Naive thymus-derived CD4-positive, alpha-beta T cell (primary cell): Measurements from ENCODE around the gene GNL3L. TPM values are rescaled to one million over a fixed set of nuclear protein-coding genes. Genes with fewer than 3 reads are reported as not detected.
"Not testable (repeated sequence)": the region's sequence is repeated elsewhere in the genome, so short reads cannot be mapped to it uniquely, and the experiment has no call there.

ENCODE experiments used
- ATAC-seq: fragments of 150-1000 bp; cut with Tn5 transposase; 2 replicates; pipeline ENCODE4 v1.10.0; 2021; ENCODE audit warnings: mild to moderate bottlenecking, moderate library complexity
- CTCF ChIA-PET: fragments of 350-600 bp; sonication (Branson Sonifier 250); formaldehyde crosslinking; loops from one replicate; lab custom pipeline; 2021; ENCODE audit warnings: antibody characterized with exemption; lab: Charles Lee
- POLR2A ChIA-PET: fragments of 350-600 bp; sonication (Branson Sonifier 250); formaldehyde crosslinking; loops from one replicate; lab custom pipeline; 2021; ENCODE audit warnings: antibody characterized with exemption, inconsistent platforms; lab: Charles Lee
- DNase-seq, 9 donors: peaks; one replicate each; pipeline versions ENCODE4 v3.0.0 to v3.0.0-alpha.2; 2020 to 2022; ENCODE audit warnings: mixed read lengths in 1 of 9
- H3K27ac ChIP-seq: one replicate; pipeline ENCODE4 v1.7.0; 2013; ENCODE audit warnings: mild to moderate bottlenecking, low read depth, low read length, moderate library complexity
- H3K27me3 ChIP-seq, 2 donors: one replicate each; pipeline ENCODE4 v1.7.0; 2013; ENCODE audit warnings: low read length in 2 of 2, mild to moderate bottlenecking in 2 of 2, moderate library complexity in 2 of 2; ENCODE audit not compliant: control insufficient read depth in 2 of 2, insufficient read depth in 2 of 2
- H3K36me3 ChIP-seq, 3 experiments: 1 replicate in 2 of 3; 2 replicates in 1 of 3; pipeline ENCODE4 v1.7.0; 2013; ENCODE audit warnings: low read length in 3 of 3, mild to moderate bottlenecking in 3 of 3, moderate library complexity in 1 of 3; ENCODE audit not compliant: insufficient read depth in 3 of 3, control insufficient read depth in 2 of 3
- H3K4me1 ChIP-seq, 2 donors: one replicate each; pipeline ENCODE4 v1.7.0; 2013; ENCODE audit warnings: low read length in 2 of 2, mild to moderate bottlenecking in 2 of 2, moderate library complexity in 1 of 2; ENCODE audit not compliant: control insufficient read depth in 2 of 2, insufficient read depth in 2 of 2
- H3K4me3 ChIP-seq: 2 replicates; pipeline ENCODE4 v1.7.0; 2013; ENCODE audit warnings: mild to moderate bottlenecking, low read length
- H3K9me3 ChIP-seq, 3 experiments: 1 replicate in 2 of 3; 2 replicates in 1 of 3; pipeline ENCODE4 v1.7.0; 2013; ENCODE audit warnings: low read length in 3 of 3; ENCODE audit not compliant: control insufficient read depth in 2 of 3
- H3K27ac Mint-ChIP-seq, 9 donors: one replicate each; pipeline ENCODE4 v1.8.0; 2020 to 2022; ENCODE audit warnings: mixed read lengths in 9 of 9, mild to moderate bottlenecking in 8 of 9, moderate library complexity in 5 of 9, inconsistent platforms in 2 of 9
- H3K27me3 Mint-ChIP-seq, 5 donors: one replicate each; pipeline ENCODE4 v1.8.0; 2021 to 2022; ENCODE audit warnings: mixed read lengths in 5 of 5, mild to moderate bottlenecking in 1 of 5
- H3K36me3 Mint-ChIP-seq, 5 donors: one replicate each; pipeline ENCODE4 v1.8.0; 2020 to 2022; ENCODE audit warnings: mixed read lengths in 5 of 5, mild to moderate bottlenecking in 3 of 5, inconsistent platforms in 1 of 5
- H3K4me1 Mint-ChIP-seq, 7 donors: one replicate each; pipeline ENCODE4 v1.8.0; 2020 to 2022; ENCODE audit warnings: mixed read lengths in 7 of 7, mild to moderate bottlenecking in 3 of 7, inconsistent platforms in 1 of 7
- H3K4me3 Mint-ChIP-seq, 10 donors: one replicate each; pipeline ENCODE4 v1.8.0; 2020 to 2022; ENCODE audit warnings: mild to moderate bottlenecking in 10 of 10, mixed read lengths in 10 of 10, moderate library complexity in 6 of 10, inconsistent platforms in 2 of 10
- H3K9me3 Mint-ChIP-seq, 11 donors: one replicate each; pipeline ENCODE4 v1.8.0; 2020 to 2022; ENCODE audit warnings: mixed read lengths in 11 of 11, mild to moderate bottlenecking in 4 of 11, inconsistent platforms in 1 of 11, moderate library complexity in 1 of 11
- intact Hi-C, 2 donors: fragments of 100-400 bp; cut with micrococcal nuclease; formaldehyde crosslinking; loops; one replicate each; pipeline ENCODE4 v1.15.1; 2023
- polyA plus RNA-seq, 2 donors: library from polyadenylated mRNA; unstranded; fragments of 300-500 nt; fragmentation: Illumina TruSeq; gene quantifications; one replicate each; pipeline ENCODE4 v1.2.3, GENCODE V29; 2021
- total RNA-seq, 6 experiments: library from RNA in 5 of 6; stranded (reverse) in 5 of 6; gene quantifications; 1 replicate in 5 of 6; 2 replicates in 1 of 6; pipeline ENCODE4 v1.2.3 and lab custom pipeline; 2021 to 2026

The GNL3L gene
- total RNA-seq (10 to 100 TPM; 32.8 to 55.4 (median 41.8) TPM), polyA plus RNA-seq (10 to 100 TPM; 32.9 to 60.9 TPM), total RNA-seq (lab: John Stamatoyannopoulos, UW) (76.1 reads per million, percentile 79 among the genes with 10 or more reads in this experiment)

DNA sequence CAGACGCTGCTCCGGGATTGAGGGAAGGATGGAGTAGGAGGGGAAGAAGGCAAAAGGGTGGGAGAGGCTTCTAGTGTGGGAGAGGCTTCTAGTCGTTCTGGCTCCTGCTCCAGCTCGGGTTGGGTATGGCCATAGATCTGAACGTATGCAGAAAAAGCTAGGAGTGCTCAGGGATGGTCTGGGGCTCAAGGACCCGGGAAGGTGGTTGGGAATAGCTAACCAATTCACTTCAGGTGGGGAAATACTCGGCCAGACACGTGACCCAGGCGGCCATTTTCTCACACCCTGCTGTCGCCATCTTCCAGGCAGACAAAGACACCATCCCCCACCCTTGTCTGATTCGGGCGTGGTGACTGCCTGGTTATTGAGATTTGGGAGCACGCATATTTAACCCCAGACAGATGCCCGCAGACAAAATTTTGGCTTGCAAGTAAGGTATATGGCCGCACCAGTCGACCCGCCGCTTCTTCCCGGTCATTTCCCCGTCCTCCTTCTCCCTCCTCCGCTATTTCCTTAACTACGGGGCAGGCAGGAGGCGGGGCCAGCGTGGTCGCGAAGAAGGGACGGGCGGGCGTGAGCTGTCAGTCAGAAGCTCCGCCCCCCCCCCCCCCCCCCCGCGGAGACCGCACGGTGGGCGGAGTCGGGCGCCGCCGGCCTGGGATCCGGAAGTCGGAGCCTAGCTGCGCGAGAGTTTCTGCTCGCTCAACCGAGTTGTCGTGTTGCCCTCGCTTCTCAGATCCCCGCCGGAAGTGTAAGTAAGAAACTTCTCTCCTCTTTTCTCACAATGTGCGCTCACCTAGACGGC is at the start of gene GNL3L:
GNL3L (plus strand) TSS at position 668 of the 805 bp plus-strand sequence. CDS start 2,348 bp downstream, outside the sequence.
- CTCF ChIA-PET: no interaction called here
- Mint-ChIP-seq H3K36me3 (peaks cover 0 to 25% (median 2%) of the 10 kb centered on the region in 5 donors), H3K9me3 (peaks cover 0 to 16% (median 0%) of the 10 kb centered on the region in 11 donors)

GRCh38 chrX:54482839-54483593 is 47.0 kb upstream of the GNL3L start:
- H3K4me3 ChIP-seq: no peak overlapping the region
- no peaks in the 10 kb centered on the region for H3K36me3 ChIP-seq
- H3K27ac ChIP-seq: no peak overlapping the region
- Mint-ChIP-seq H3K4me1 (no peaks in the 10 kb centered on the region), H3K4me3 (no peak overlapping the region), H3K27ac (peak overlapping the region in 1 of 9 donors; percentile 57), H3K9me3 (no peaks in the 10 kb centered on the region), H3K27me3 (peaks cover 0 to 4% (median 0%) of the 10 kb centered on the region in 5 donors), H3K36me3 (no peaks in the 10 kb centered on the region)
- H3K4me1 ChIP-seq: no peaks in the 10 kb centered on the region
- no peaks in the 10 kb centered on the region for H3K27me3 ChIP-seq
- DNase-seq (no peak), ATAC-seq (no peak)
- POLR2A ChIA-PET: no interaction called here
- intact Hi-C loops: no loop called here
- CTCF ChIA-PET: no interaction called here
- no peaks in the 10 kb centered on the region for H3K9me3 ChIP-seq

More for the DNA sequence above, at the start of gene GNL3L:
- Mint-ChIP-seq H3K4me3 (peak within 1 kb of the TSS; percentile 87 to 97 (median 94)), H3K4me1 (peaks cover 10 to 46% (median 32%) of the 10 kb centered on the region in 7 donors), H3K27me3 (no peaks in the 10 kb centered on the region), H3K27ac (peak within 1 kb of the TSS; percentile 87 to 99 (median 93))
- no peaks in the 10 kb centered on the region for H3K9me3 ChIP-seq
- ATAC-seq: peak; percentile 93
- POLR2A ChIA-PET: interaction anchor here (0.7 to 3.2 kb wide), 7 partner anchors 12 to 1304 kb away, joined by 3 to 21 read pairs (median 10); partner anchors contain the start of genes FAM120C, KDM5C, PHF8 and TSR2
- intact Hi-C loops: loop anchor here (1.0 to 5.0 kb wide), 12 partner anchors 89 to 847 kb away; partner anchors contain the start of genes APEX2 (in 2 of the 2), FAM120C (in 2 of the 2), MAGED2 (in 2 of the 2) and PHF8 (in 2 of the 2)
- peak; percentile 58 to 84 (median 76) for DNase-seq
- no peaks in the 10 kb centered on the region for H3K36me3 ChIP-seq
- peak within 1 kb of the TSS; percentile 82 for H3K4me3 ChIP-seq
- H3K27me3 ChIP-seq: no peaks in the 10 kb centered on the region
- H3K27ac ChIP-seq: peak within 1 kb of the TSS; percentile 82
- H3K4me1 ChIP-seq: peaks cover 17 to 30% of the 10 kb centered on the region in 2 donors

- Histone ChIP-seq H3K27ac (no peak overlapping the region), H3K9me3 (no peaks in the 10 kb centered on the region), H3K36me3 (no peaks in the 10 kb centered on the region), H3K4me1 (no peaks in the 10 kb centered on the region), H3K27me3 (no peaks in the 10 kb centered on the region), H3K4me3 (no peak overlapping the region)
- ChIA-PET POLR2A (no interaction called here), CTCF (no interaction called here)
- ATAC-seq: no peak
- Mint-ChIP-seq H3K36me3 (no peaks in the 10 kb centered on the region), H3K27ac (no peak overlapping the region), H3K4me3 (no peak overlapping the region), H3K4me1 (no peaks in the 10 kb centered on the region), H3K9me3 (no peaks in the 10 kb centered on the region), H3K27me3 (peaks cover 0 to 5% (median 2%) of the 10 kb centered on the region in 5 donors)
- intact Hi-C loops: no loop called here
- DNase-seq: no peak
Observed at GRCh38 chrX:54483946-54484345, 46.1 kb upstream of the GNL3L start.

DNA sequence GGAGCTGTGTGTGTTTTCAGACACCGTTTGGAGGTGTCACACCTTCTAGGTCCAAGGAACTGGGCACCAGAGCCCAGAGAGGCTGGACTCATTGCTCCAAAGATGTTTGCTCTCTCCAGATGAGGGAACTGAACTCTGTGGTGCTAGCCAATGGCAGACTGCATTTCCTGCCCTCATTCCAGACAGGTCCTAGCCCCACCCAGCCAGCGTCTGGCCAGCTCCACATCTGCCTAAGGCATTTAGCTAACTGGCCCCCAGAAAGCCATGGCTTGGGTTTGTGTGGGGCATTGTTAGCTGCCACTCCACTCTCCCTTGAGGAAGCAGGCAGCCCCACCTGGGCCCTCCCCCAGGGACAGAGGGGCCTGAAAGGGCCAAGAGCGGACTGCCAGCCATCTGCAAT is 45.4 kb upstream of the GNL3L start:
- DNase-seq: no peak
- H3K4me1 Mint-ChIP-seq: no peaks in the 10 kb centered on the region
- no peak for ATAC-seq
- no peaks in the 10 kb centered on the region for H3K4me1 ChIP-seq
- H3K9me3 ChIP-seq: no peaks in the 10 kb centered on the region
- no peaks in the 10 kb centered on the region for H3K36me3 Mint-ChIP-seq
- no peak overlapping the region for H3K27ac ChIP-seq
- H3K9me3 Mint-ChIP-seq: peaks cover 0 to 1% (median 0%) of the 10 kb centered on the region in 11 donors
- ChIA-PET POLR2A (no interaction called here), CTCF (no interaction called here)
- no peak overlapping the region for H3K4me3 Mint-ChIP-seq
- H3K4me3 ChIP-seq: no peak overlapping the region
- intact Hi-C loops: no loop called here
- no peaks in the 10 kb centered on the region for H3K36me3 ChIP-seq
- peaks cover 0 to 5% (median 2%) of the 10 kb centered on the region in 5 donors for H3K27me3 Mint-ChIP-seq
- H3K27ac Mint-ChIP-seq: no peak overlapping the region
- no peaks in the 10 kb centered on the region for H3K27me3 ChIP-seq

GRCh38 chrX:54489819-54490218 is 40.2 kb upstream of the GNL3L start:
- H3K4me3 ChIP-seq, CTCF ChIA-PET, DNase-seq, H3K4me1 Mint-ChIP-seq, H3K4me3 Mint-ChIP-seq, H3K27ac ChIP-seq, H3K9me3 Mint-ChIP-seq, H3K9me3 ChIP-seq, H3K4me1 ChIP-seq, H3K36me3 Mint-ChIP-seq, H3K27me3 ChIP-seq, ATAC-seq, H3K36me3 ChIP-seq, intact Hi-C loops, H3K27ac Mint-ChIP-seq, POLR2A ChIA-PET: not testable (repeated sequence)
- peaks cover 4 to 19% (median 10%) of the 10 kb centered on the region in 5 donors for H3K27me3 Mint-ChIP-seq

GRCh38 chrX:54492340-54492739 is 37.7 kb upstream of the GNL3L start:
- CTCF ChIA-PET: no interaction called here

More at GRCh38 chrX:54492340-54492739, 37.7 kb upstream of the GNL3L start:
- H3K9me3 ChIP-seq: no peaks in the 10 kb centered on the region
- H3K27me3 ChIP-seq: peaks cover 0 to 2% of the 10 kb centered on the region in 2 donors
- ATAC-seq: no peak
- intact Hi-C loops: no loop called here
- Mint-ChIP-seq H3K27me3 (peaks cover 14 to 32% (median 20%) of the 10 kb centered on the region in 5 donors), H3K9me3 (peaks cover 0 to 9% (median 1%) of the 10 kb centered on the region in 11 donors), H3K4me1 (peaks cover 1 to 13% (median 7%) of the 10 kb centered on the region in 7 donors), H3K4me3 (no peak overlapping the region), H3K36me3 (no peaks in the 10 kb centered on the region), H3K27ac (no peak overlapping the region)
- no peak for DNase-seq
- no peak overlapping the region for H3K27ac ChIP-seq
- no peaks in the 10 kb centered on the region for H3K4me1 ChIP-seq
- H3K4me3 ChIP-seq: no peak overlapping the region
- H3K36me3 ChIP-seq: no peaks in the 10 kb centered on the region
- POLR2A ChIA-PET: no interaction called here
